Lung (tissue), 12 donors: ENCODE data around the gene TTR. TPM values are rescaled to one million over a fixed set of nuclear protein-coding genes. Genes with fewer than 3 reads are reported as not detected.

ENCODE experiments used
- ATAC-seq: fragments of 200-7000 bp; cut with Tn5 transposase; one replicate; pipeline ENCODE4 v1.9.1; 2020; ENCODE audit warnings: moderate number of reproducible peaks; ENCODE audit not compliant: insufficient read depth, low FRiP score
- DNase-seq, 3 donors: peaks; one replicate each; pipeline ENCODE4 v3.0.0-alpha.2; 2013 to 2017
- H3K27ac ChIP-seq, 2 donors: one replicate each; pipeline ENCODE4 v1.5.1; 2013; ENCODE audit warnings: mild to moderate bottlenecking in 2 of 2, moderate library complexity in 2 of 2, control low read depth in 1 of 2, inconsistent platforms in 1 of 2, low read depth in 1 of 2, low read length in 1 of 2
- H3K27me3 ChIP-seq, 3 donors: one replicate each; pipeline ENCODE4 v1.5.1; 2013; ENCODE audit warnings: low read length in 2 of 3; ENCODE audit not compliant: control insufficient read depth in 3 of 3, insufficient read depth in 3 of 3
- H3K36me3 ChIP-seq, 4 donors: one replicate each; pipeline ENCODE4 v1.5.1; 2013; ENCODE audit warnings: low read length in 4 of 4, mild to moderate bottlenecking in 1 of 4, moderate library complexity in 1 of 4; ENCODE audit not compliant: control insufficient read depth in 4 of 4, insufficient read depth in 4 of 4
- H3K4me1 ChIP-seq, 5 donors: one replicate each; pipeline ENCODE4 v1.5.1; 2013; ENCODE audit warnings: low read length in 5 of 5, mild to moderate bottlenecking in 2 of 5, moderate library complexity in 1 of 5; ENCODE audit not compliant: control insufficient read depth in 5 of 5, insufficient read depth in 5 of 5
- H3K4me3 ChIP-seq: one replicate; pipeline ENCODE4 v1.5.1; 2013; ENCODE audit warnings: mild to moderate bottlenecking, control low read depth, moderate library complexity
- H3K9ac ChIP-seq, 2 donors: one replicate each; pipeline ENCODE4 v1.5.1; 2013; ENCODE audit warnings: low read length in 2 of 2, control low read depth in 1 of 2; ENCODE audit not compliant: insufficient read depth in 1 of 2
- H3K9me3 ChIP-seq, 4 donors: one replicate each; pipeline ENCODE4 v1.5.1; 2013; ENCODE audit warnings: low read length in 3 of 4, mild to moderate bottlenecking in 1 of 4, moderate library complexity in 1 of 4; ENCODE audit not compliant: control insufficient read depth in 4 of 4, insufficient read depth in 3 of 4
- CTCF ChIP-seq: IDR thresholded peaks from 2 replicates; pipeline ENCODE4 v1.5.1; 2012; ENCODE audit warnings: mild to moderate bottlenecking; ENCODE audit errors: control extremely low read depth, extremely low read depth
- WGBS, 2 donors: extraction: QIAGEN DNeasy Blood & Tissue Kit; methylation state at CpG; one replicate each; pipeline ENCODE4 v1.1.7; 2013; 5-methylcytosine and 5-hydroxymethylcytosine counted together
- polyA plus RNA-seq, 2 donors: library from polyadenylated mRNA; stranded (reverse); fragments of 200-250 nt; gene quantifications; one replicate each; pipeline ENCODE4 v1.2.1, GENCODE V29; 2013
- total RNA-seq, 2 donors: library from RNA; depleted of rRNA in 1 of 2; stranded (reverse); fragments of >200 nt in 1 of 2; gene quantifications; one replicate each; pipeline ENCODE4 v1.2.1, GENCODE V29; 2014 to 2021
- donor health status: control.
- donor health status: control.
- donor health status: Bipolar disorder and iron deficiency.
- donor health status: healthy.
- donor health status: DM: yes; HTN: yes; CAD: no.

The TTR gene
- total and polyA plus RNA-seq, 4 donors = 0.13 to 1.1 (median 0.70) TPM

- H3K9me3 ChIP-seq = no peaks in the 10 kb centered on the region
- H3K4me1 ChIP-seq = no peaks in the 10 kb centered on the region
- H3K27me3 ChIP-seq = no peaks in the 10 kb centered on the region
- DNase-seq (no peak), ATAC-seq (no peak)
- H3K36me3 ChIP-seq = no peaks in the 10 kb centered on the region
- H3K27ac ChIP-seq = no peak overlapping the region
- TF ChIP-seq CTCF = no peak
- no peak overlapping the region for H3K9ac ChIP-seq
- no peak overlapping the region for H3K4me3 ChIP-seq
- WGBS, 2 donors = 63 to 84% methylated on average over 5 of the region's 5 CpGs
Observed at GRCh38 chr18:31585991-31586390, 5.7 kb upstream of the TTR start.

GRCh38 chr18:31586616-31587015 lies 5.1 kb upstream of the TTR start:
- Histone ChIP-seq H3K27me3 (no peaks in the 10 kb centered on the region), H3K27ac (no peak overlapping the region), H3K4me3 (no peak overlapping the region), H3K36me3 (no peaks in the 10 kb centered on the region), H3K9ac (no peak overlapping the region), H3K4me1 (peaks cover 0 to 4% (median 0%) of the 10 kb centered on the region in 5 donors), H3K9me3 (no peaks in the 10 kb centered on the region)
- no peak for DNase-seq
- WGBS, 2 donors = 70 to 90% methylated on average over 5 of the region's 5 CpGs
- no peak for ATAC-seq
- no peak for TF ChIP-seq CTCF

- H3K4me1 ChIP-seq = peaks cover 0 to 4% (median 0%) of the 10 kb centered on the region in 5 donors
- no peak for TF ChIP-seq CTCF
- H3K36me3 ChIP-seq = no peaks in the 10 kb centered on the region
- WGBS, 2 donors = 84 to 92% methylated on average over 4 of the region's 4 CpGs
- no peak overlapping the region for H3K9ac ChIP-seq
- H3K4me3 ChIP-seq = no peak overlapping the region
- H3K27ac ChIP-seq = no peak overlapping the region
- no peak for ATAC-seq
- no peak for DNase-seq
- H3K9me3 ChIP-seq = no peaks in the 10 kb centered on the region
- H3K27me3 ChIP-seq = no peaks in the 10 kb centered on the region
Observed at GRCh38 chr18:31587529-31587928, 4.1 kb upstream of the TTR start.

GRCh38 chr18:31590570-31590969 lies 1.1 kb upstream of the TTR start:
- Histone ChIP-seq H3K9me3 (peaks cover 0 to 2% (median 0%) of the 10 kb centered on the region in 4 donors), H3K4me1 (peaks cover 0 to 4% (median 0%) of the 10 kb centered on the region in 5 donors), H3K27me3 (peaks cover 0 to 2% (median 0%) of the 10 kb centered on the region in 3 donors), H3K36me3 (no peaks in the 10 kb centered on the region), H3K27ac (no peak overlapping the region), H3K4me3 (no peak overlapping the region), H3K9ac (no peak overlapping the region)
- ATAC-seq (no peak), DNase-seq (no peak)
- TF ChIP-seq CTCF = no peak
- 87 to 88% methylated on average over 8 of the region's 8 CpGs for WGBS, 2 donors
